Activated CD4-positive, alpha-beta T cell treated with anti-CD3 and anti-CD28 coated beads for 36 hours (primary cell): Measurements from ENCODE around the gene SCRN2. TPM values are rescaled to one million over a fixed set of nuclear protein-coding genes. Genes with fewer than 3 reads are reported as not detected.

Experiments
- total RNA-seq, 2 experiments: library from RNA; stranded (reverse); gene quantifications; one replicate each; pipeline ENCODE4 v1.2.3, GENCODE V29; 2021

The SCRN2 gene
- total RNA-seq, 2 experiments from 2014 or later: 21.5 to 25.2 TPM

Other genes with a start within 250 kb of the SCRN2 start
- gene KPNB1, start 191.4 kb downstream of the SCRN2 start, total RNA-seq: 100 to 1,000 TPM; 640 to 656 TPM
- 10 to 100 TPM; 21.8 to 23.1 TPM for gene TBKBP1, start 147.1 kb downstream of the SCRN2 start, total RNA-seq
- gene TBX21, start 108.0 kb downstream of the SCRN2 start, total RNA-seq: 10 to 100 TPM; 73.4 to 76.8 TPM
- 10 to 100 TPM; 12.8 to 12.9 TPM for gene OSBPL7, start 19.5 kb downstream of the SCRN2 start, total RNA-seq
- gene MRPL10, start 9.7 kb downstream of the SCRN2 start, total RNA-seq: 10 to 100 TPM; 66.9 to 70.9 TPM
- under 1 TPM; 0.46 to 0.82 TPM for gene LRRC46, start 9.6 kb downstream of the SCRN2 start, total RNA-seq
- gene SP6, start 9.9 kb upstream of the SCRN2 start, total RNA-seq: under 1 TPM; 0.07 to 0.14 TPM
- 10 to 100 TPM; 15.7 to 19.8 TPM for gene SP2, start 55.0 kb upstream of the SCRN2 start, total RNA-seq
- 10 to 100 TPM; 29.7 to 41.0 TPM for gene PNPO, start 100.3 kb upstream of the SCRN2 start, total RNA-seq
- not detected for gene PRR15L, start 116.6 kb upstream of the SCRN2 start, total RNA-seq
- gene CDK5RAP3, start 129.8 kb upstream of the SCRN2 start, total RNA-seq: 100 to 1,000 TPM; 147 to 156 TPM
- 1 to 10 TPM; 3.6 to 4.1 TPM for gene COPZ2, start 196.5 kb upstream of the SCRN2 start, total RNA-seq
- gene NFE2L1, start 207.1 kb upstream of the SCRN2 start, total RNA-seq: 100 to 1,000 TPM; 100 to 127 TPM